Ramos (cell line): ENCODE results near the gene SLC7A4.

Source experiments
- in situ Hi-C: fragments of 300-500 bp; cut with MboI; formaldehyde crosslinking; loops from one replicate; pipeline ENCODE4 v1.14.3; 2022; ENCODE audit warnings: low sequenced_read_pairs; ENCODE audit not compliant: unreplicated experiment

SLC7A4 gene

GRCh38 chr22:20991252-20992055 is 40.9 kb downstream of the SLC7A4 start:
- in situ Hi-C loops, result no loop called here

- in situ Hi-C loops, result no loop called here
Observed at GRCh38 chr22:20990184-20991180, 41.9 kb downstream of the SLC7A4 start.

GRCh38 chr22:20989323-20990138 is 42.8 kb downstream of the SLC7A4 start:
- in situ Hi-C loops, result no loop called here

- in situ Hi-C loops, result no loop called here
Observed at GRCh38 chr22:20988573-20989322, 43.6 kb downstream of the SLC7A4 start.

- in situ Hi-C loops, result no loop called here
Observed at GRCh38 chr22:20987375-20987774, 45.0 kb downstream of the SLC7A4 start.

GRCh38 chr22:20986365-20986764 is 46.0 kb downstream of the SLC7A4 start:
- in situ Hi-C loops, result no loop called here

GRCh38 chr22:20985720-20986119 is 46.6 kb downstream of the SLC7A4 start:
- in situ Hi-C loops, result no loop called here

GRCh38 chr22:20983081-20983771 is 49.1 kb downstream of the SLC7A4 start:
- in situ Hi-C loops, result no loop called here

- in situ Hi-C loops, result no loop called here
Observed at GRCh38 chr22:20982563-20982882, 49.8 kb downstream of the SLC7A4 start.

GRCh38 chr22:20981787-20982562 is 50.4 kb downstream of the SLC7A4 start, which contains the start of gene LZTR1:
Gene LZTR1 (plus strand): TSS chr22:20982297. CDS start chr22:20982372, 75 bp downstream.
- in situ Hi-C loops, result no loop called here

GRCh38 chr22:20980938-20981722 is 51.2 kb downstream of the SLC7A4 start:
- in situ Hi-C loops, result no loop called here

GRCh38 chr22:20980523-20980922 is 51.8 kb downstream of the SLC7A4 start:
- in situ Hi-C loops, result no loop called here

GRCh38 chr22:20979940-20980453 is 52.4 kb downstream of the SLC7A4 start:
- in situ Hi-C loops, result no loop called here

- in situ Hi-C loops, result no loop called here
Observed at GRCh38 chr22:20979243-20979809, 53.0 kb downstream of the SLC7A4 start.
